GM19324 (cell line): ENCODE measurements around the gene MORF4L1.
"Not testable (repeated sequence)": the region's sequence is repeated elsewhere in the genome, so short reads cannot be mapped to it uniquely, and the experiment has no call there.

Experiments used
- ATAC-seq: cut with Tn5 transposase; IDR thresholded peaks from one replicate; pipeline ENCODE4 v1.9.1; 2021; ENCODE audit warnings: mild to moderate bottlenecking, moderate library complexity; ENCODE audit not compliant: unreplicated experiment, low FRiP score

Gene MORF4L1

DNA sequence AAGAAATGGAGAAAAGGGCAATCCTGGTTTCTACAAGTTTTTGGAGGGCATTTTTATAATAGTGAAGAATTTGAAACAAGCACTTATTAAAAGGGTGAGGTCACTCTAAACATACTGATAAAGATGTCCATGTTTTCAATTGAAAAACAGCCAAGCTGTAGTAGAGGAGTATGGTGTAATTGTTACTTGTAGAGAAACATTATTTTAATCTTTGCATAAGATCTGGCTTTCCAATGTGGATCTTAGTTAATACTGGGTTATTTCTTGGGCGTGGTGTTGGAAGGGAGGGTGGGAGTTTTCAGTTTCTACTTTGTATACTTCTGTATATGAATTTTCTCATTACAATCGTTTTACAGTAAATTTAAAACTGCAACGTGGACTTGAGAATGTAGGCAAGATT is 22.8 kb downstream of the MORF4L1 start:
- no peak for ATAC-seq

DNA sequence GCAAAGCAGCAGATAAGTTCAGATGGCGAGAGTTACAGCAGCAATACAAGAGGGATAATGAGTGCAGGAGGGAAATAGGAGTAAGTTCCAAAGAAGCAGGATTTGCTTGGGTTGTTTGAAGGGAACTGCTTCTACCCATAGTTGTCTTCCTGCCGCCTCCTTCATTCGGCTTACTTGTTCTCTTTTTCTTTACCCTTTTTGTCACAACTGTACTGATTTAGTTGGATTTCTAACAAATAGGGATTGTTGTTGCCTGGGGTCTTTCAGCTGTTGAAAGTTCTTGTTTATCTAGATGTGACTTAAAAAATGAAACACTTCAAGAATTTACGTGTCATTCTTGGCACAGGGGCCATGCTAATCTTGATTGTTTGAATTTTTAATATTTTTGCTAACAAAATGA is 25.9 kb downstream of the MORF4L1 start:
- ATAC-seq: no peak

DNA sequence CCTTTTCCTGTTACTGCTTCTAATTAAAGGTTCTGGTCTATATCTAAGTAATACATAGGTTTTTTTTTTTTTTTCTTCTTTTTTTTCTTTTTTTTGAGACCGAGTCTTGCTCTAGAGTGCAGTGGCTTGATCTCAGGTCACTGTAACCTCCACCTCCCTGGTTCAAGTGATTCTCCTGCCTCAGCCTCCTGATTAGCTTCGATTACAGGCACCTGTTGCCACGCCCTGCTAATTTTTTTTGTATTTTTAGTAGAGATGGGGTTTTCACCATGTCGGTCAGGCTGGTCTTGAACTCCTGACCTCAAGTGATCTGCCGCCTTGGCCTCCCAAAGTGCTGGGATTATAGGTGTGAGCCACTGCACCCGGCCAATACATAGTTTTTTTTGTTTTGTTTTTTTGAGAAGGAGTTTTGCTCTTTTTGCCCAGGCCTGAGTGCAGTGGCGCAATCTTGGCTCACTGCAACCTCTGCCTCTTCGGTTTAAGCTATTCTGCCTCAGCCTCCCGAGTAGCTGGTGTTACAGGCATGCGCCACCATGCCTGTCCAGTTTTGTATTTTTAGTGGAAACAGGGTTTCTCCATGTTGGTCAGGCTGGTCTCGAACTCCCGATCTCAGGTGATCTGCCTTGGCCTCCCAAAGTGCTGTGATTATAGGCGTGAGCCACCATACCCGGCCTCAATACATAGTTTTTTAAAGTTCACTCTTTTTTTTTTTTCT is 28.3 kb downstream of the MORF4L1 start:
- not testable (repeated sequence) for ATAC-seq

DNA sequence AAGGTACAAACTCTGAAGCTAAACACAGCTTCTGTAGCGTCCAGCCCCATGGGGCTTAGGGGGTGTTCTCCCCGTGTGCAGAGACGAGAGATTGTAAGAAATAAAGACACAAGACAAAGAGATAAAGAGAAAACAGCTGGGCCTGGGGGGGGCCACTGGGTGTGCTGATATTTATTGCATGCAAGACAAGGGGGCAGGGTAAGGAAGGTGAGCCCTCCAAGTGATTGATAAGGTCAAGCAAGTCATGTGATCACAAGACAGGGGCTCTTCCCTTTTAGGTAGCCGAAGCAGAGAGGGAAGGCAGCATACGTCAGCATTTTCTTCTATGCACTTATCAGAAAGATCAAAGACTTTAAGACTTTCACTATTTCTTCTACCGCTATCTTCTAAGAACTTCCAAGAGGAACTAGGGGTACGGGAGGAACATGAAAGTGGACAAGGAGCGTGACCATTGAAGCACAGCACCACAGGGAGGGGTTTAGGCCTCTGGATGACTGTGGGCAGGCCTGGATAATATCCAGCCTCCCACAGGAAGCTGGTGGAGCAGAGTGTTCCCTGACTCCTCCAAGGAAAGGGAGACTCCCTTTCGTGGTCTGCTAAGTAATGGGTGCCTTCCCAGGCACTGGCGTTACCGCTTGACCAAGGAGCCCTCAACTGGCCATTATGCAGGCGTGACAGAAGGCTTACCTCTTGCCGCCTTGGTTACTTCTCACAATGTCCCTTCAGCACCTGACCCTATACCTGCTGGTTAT is 29.8 kb downstream of the MORF4L1 start:
- not testable (repeated sequence) for ATAC-seq

DNA sequence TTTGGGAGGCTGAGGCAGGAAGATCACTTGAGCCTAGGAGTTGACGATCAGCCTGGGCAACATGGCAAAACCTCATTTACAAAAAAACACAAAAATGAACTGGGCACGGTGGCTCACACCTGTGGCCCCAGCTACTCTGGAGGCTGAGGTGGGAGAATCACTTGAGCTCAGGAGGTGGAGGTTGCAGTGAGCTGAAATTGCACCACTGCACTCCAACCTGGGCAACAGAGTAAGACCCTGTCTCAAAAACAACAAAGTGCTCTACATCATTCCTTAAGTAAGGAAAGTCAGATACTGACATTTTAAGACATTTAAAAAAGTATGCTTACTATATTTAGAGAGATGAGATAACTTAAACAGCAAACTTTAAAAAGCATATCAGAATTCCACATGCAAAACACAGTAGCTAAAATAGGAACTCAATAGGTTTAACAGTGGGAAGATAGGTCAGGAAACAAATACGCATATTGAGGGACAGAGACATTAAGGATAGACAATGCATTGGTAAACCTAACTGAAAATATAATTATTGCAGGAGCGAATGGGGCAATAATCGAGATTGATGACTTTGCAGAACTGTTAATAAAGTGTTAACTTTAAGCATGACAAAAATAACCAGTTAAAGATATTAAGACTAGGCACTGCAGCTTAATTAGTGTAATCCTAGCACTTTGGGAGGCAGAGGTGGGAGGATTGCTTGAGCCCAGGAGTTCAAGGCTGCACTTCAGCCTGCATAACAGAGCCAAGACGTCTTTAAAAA is 32.1 kb downstream of the MORF4L1 start:
- no peak for ATAC-seq

DNA sequence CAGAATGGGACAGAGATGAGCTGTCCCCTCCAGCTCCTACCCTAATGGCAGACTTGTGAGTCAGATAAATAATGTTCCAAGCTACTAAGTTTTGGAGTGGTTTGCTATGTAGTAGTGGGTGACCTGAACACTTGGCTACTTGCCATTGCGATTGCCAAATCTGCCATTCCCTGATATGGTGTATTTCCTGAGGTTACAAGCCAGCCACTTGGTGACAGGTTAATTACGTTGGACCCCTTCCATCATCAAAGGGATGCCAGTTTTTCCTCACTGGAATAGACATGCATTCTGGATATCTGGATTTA is 33.6 kb downstream of the MORF4L1 start:
- no peak for ATAC-seq

DNA sequence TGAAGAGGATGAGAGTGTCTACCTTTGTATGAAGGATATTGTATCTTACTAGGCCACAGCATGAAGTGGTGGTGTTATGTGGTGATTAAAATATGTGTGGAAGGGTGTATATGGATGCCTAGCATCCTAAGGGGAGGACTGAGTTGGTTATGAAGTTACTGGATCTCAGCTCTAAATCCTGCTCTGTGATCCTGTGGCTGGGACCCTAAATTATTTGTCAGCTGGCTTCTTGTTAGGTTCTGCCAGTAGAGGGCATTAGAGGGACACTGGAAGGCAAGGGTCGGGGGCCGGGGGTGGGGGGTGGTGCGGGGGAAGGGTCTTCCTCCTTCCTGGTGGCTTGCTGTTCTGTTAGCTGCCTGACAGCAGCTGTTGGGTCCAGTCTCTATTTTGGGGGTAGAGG is 34.9 kb downstream of the MORF4L1 start:
- no peak for ATAC-seq

DNA sequence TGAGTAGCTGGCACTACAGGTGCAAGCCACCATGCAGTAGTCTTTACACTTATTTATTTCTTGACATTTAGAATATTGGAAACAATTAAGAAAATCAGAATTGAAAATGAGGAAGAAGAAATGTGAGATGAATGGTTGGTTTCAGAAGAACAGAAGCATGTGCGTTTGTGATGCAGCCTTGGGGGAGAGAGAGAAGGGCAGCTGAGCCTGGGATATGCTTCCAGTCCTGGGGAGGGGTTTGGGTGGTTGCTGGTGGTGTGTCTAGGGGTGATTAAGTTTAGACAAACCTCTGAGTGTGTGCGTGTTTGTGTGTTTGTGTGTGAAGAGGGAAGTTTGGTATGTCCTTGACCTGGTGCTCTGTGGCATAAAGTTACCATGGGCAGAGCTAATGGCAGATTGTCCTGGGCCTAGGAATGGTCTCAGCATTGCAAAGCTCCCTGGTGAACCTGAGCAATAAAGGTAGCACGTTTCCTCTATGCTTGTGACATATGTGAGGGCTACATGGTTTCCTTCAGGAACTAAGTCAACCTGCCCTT is 36.5 kb downstream of the MORF4L1 start:
- ATAC-seq: no peak

DNA sequence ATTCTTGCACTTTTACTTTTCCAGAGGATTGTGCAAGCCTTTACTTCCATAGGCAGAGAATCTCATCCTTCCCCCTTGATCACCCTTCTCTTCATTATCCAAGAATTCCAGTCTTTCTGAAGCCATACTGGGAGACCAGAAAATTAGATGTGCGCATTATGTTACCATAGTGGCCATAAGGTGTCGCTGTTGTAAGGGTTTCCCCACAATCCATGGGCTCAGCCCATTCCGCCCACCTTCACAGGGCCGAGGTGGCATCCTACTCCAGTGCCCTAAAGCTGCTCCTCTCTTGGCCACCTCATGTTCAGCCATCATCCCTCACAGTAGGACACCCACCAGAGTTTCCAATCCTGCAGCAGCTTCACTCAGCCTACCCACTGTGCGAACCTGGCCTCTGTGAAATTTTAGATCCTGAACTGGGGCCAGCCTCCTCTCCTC is 37.1 kb downstream of the MORF4L1 start:
- ATAC-seq: no peak

DNA sequence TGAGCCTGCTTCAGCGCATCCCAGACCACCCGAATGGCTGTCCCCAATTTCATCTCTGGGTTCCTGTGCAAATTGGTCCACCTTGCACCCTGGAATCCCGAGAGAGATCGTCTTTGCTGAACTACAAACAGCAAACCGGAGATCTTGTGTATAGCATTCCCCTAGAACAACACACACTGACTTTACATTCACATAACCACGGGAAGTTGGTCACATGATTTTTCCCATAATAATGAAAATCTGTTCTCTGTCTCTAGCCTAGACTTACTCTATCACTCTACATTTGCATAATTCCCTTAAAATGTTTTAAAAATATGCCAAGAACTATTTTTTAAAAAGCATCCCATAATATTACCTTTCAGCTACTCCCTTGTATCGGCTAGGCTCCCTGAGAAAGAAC is 37.6 kb downstream of the MORF4L1 start:
- no peak for ATAC-seq

DNA sequence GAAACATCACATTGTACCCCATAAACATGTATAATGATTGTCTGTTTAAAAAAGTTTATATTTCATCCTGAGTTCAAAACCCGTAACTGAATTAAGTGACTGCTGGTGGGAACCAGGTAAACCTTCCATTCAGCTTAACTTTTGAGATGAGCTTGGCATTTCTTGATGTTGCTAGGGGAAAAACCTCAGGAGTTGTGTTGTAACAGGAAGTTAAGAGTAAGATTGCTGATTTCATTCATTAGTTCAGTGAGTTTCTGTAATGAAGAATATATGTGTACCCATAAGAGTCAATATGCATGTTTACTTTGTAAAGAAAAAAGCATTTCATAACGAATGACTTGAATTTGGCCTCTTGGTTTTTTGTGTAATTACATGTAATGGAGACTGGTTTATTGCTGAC is 39.6 kb downstream of the MORF4L1 start:
- ATAC-seq: no peak

DNA sequence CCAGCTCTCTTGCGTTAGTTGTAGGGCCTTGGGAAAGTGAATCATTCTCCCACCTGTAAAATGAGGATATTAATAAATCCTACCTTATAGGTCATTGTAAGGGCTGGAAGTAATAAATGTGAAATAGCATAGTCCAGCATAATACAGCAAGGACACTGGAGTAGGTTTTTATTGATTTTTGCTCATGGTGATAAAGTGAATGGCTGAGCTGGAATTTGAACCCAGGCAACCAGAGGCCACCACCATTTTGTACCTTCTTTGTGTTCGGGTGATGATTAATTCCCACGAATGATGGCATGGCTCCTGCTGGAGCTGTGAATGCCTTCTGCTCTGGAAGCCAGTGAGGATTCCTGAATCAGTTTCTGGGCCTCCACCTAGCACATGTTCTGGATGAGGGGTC is 40.3 kb downstream of the MORF4L1 start:
- no peak for ATAC-seq

DNA sequence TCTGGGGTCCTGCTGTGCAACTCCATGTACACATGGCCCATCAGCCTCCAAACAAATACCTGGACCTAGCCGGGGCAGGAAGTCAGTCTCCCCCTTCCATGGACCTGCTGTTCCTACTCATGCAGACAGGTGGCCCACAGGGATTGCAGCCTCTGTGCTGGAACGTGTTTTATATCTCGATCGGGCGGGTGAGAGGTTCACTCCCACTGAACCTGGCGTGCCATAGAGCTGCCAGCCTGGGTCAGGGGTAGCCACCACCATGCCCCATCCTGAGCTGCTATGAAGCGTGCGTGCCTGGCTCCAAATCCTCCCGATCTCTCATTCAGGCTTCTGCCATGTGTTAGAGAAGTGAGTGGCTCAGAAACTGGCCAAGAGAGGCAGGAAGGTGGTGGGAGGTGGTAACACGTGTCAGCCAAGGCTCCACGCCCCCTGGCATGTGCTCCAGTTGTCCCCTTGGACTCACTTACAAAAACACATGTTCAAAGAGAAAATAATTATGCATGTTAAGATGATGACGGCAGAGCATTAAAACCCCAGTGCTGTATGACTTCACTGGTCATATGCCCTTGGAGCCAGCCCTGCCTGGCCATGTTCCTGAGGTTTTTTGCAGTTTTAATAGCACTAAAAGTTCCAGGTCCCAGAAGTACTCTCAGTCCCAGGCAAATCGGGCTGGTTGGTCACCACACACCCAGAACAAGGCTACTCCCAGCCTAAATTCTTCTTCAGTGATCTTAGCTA is 41.5 kb downstream of the MORF4L1 start:
- no peak for ATAC-seq

DNA sequence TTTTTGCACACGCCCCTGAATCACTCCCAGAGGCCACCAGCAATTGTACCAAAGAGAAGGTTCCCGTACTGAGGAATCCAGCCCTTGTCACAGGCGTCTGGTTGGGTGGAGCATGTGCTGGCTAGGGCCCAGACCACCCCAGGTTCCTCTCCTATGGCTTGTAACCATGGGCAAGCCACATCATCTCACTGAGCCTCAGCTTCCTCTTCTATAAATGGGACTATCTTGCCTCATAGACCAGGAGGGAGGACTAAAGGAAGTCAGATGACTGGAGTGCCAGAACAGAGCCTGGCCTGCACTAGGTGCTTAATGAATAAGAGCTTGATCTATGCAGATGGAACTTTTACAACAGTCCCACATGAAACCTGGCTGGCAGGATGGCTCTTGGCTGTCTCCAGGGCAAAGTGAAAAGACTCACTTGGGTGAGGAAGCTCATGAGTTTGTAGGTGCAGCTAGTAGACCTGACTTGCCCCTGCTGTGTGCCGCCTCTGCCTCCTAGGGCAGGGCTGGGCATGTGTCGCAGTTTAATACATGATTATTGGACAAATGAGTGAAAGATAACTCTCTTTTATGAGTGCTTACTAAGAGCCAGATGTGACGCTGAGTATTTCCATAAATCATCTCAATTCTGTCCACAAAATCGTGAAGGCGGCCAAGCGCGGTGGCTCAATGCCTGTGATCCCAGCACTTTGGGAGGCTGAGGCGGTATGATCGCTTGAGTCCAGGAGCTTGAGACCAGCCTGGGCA is 42.8 kb downstream of the MORF4L1 start:
- no peak for ATAC-seq

DNA sequence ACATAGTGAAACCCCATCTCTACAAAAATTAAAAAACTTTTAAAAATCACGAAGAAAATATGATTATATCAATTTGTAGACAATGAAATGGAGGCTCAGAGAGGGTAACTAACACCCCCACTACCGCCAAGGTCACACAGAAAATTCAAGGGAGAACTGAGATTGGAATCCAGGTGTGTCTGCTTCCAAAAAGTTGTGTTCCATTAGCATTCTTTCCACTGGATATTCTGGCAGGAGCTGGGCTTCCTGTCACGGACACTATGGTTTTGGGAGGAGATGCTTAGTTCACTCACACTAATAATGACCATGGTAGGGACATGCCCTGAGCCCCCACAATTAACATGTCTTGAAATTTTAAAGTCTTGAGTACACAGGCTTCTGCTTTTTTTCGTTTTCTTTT is 43.4 kb downstream of the MORF4L1 start:
- ATAC-seq: no peak

DNA sequence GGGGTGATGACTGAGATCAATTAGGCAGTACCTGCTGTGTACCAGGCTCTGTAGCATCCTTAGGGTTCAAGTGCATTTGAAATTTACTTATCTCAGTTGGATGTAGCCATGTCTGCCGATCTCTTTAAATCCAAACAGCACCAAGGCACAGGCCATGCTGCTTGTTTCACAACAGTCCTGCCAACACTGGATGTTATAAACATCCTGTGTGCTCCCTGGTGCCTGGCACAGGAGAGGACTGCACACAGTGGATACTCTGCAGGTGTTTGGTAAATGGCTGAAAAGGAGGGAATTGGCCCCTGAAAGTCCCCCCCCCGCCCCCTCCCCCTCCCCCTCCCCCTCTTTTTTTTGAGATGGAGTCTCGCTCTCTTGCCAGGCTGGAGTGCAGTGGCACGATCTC is 45.2 kb downstream of the MORF4L1 start:
- no peak for ATAC-seq

DNA sequence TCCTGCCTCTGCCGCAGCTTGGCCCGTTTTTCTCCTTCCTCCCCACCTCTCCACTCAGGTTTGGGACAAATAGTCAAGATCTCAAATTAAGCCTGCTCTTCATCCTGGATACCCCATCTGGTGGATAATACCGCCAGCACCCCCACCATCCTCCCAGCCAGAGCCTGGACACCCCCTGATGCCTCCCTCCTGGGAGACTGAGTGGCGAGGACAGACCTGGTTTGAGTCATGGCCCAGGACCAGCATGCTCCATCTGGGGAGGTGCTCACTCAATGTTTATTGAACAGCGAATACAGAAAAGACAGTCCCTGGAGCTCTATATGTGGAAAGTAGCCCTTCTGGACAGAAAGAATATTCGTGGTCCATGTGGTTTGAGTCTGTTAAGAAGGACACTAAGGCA is 48.8 kb downstream of the MORF4L1 start:
- no peak for ATAC-seq

DNA sequence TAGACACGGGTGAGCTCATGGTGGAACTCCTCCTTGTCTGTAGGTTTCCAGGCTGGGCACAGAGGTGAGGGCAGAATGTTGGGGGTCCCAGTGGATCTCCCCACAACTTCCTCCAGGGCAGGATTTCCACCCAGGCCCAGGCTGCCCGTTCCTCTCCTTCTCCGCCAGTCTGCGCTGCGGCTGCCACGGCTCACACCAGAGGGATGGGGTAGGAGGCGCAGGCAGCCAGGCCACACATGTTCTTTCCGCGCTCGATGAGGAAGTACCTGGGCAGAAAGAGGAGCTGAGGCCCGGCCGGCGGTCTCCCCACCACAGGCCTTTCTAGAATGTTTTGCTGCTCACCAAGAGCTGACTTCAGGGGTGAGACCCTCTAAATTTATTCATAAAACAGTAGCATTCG is 49.2 kb downstream of the MORF4L1 start:
- no peak for ATAC-seq

DNA sequence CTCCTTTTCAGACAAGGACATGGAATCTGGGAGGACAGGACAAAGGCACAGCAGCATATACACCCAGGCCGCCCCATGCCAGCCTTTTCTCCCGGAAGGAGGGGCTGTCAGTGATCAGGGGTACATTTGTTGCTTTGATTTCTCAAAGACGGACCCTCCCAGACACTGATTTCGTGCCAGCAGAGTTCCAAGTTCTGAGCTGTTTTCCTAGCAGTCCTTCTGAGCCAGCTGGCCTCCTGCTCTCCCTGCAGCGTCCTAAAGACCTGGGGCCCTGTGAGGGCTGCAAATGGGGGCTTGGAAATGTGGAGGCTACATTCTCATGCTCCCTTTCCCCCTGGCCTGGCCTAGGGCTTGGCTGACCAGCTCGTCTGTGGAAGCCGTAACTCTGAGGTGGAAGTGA is 49.8 kb downstream of the MORF4L1 start:
- ATAC-seq: no peak

DNA sequence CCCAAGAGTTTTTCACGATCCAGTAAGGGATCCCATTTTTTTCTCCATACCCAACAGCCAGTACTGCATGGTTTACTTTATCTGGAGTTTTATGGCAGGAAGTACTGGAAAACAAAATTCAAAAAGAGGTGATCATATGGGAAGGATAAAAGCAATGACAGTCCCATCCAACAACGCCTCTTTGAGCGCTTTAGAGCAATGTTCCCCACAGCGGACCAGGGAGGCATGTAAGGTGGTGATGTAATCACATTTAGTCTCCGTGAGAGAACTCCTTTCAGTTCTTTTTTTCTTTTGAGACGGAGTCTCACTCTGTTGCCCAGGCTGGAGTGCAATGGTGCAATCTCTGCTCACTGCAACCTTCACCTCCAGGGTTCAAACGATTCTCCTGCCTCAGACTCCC is 50.3 kb downstream of the MORF4L1 start:
- no peak for ATAC-seq
